Neural progenitor cell (in vitro differentiated cells): Measurements from ENCODE around the gene SH3D21. TPM values are rescaled to one million over a fixed set of nuclear protein-coding genes. Genes with fewer than 3 reads are reported as not detected.

Source experiments
- DNase-seq: peaks from one replicate; pipeline ENCODE4 v3.0.0-alpha.2; 2016; ENCODE audit warnings: low spot score
- H2AFZ ChIP-seq: fragments of 200-600 bp; sonication (generic); replicated peaks from 2 replicates; pipeline ENCODE4 v1.6.1; 2016; ENCODE audit warnings: antibody characterized with exemption
- H3F3A ChIP-seq: fragments of 200-600 bp; sonication (generic); 2 replicates; pipeline ENCODE4 v1.6.1; 2016; ENCODE audit warnings: antibody characterized with exemption, low read depth
- H3K27ac ChIP-seq: fragments of 200-600 bp; sonication (generic); 2 replicates; pipeline ENCODE4 v1.5.1; 2016; ENCODE audit warnings: mild to moderate bottlenecking
- H3K27me3 ChIP-seq: fragments of 200-600 bp; sonication (generic); 2 replicates; pipeline ENCODE4 v1.6.1; 2016; ENCODE audit warnings: mild to moderate bottlenecking, moderate library complexity
- H3K36me3 ChIP-seq: fragments of 200-600 bp; sonication (generic); 2 replicates; pipeline ENCODE4 v1.5.1; 2016
- H3K4me1 ChIP-seq: fragments of 200-600 bp; sonication (generic); 2 replicates; pipeline ENCODE4 v1.6.1; 2016; ENCODE audit warnings: mixed run types
- H3K4me2 ChIP-seq: fragments of 200-600 bp; sonication (generic); 2 replicates; pipeline ENCODE4 v1.6.1; 2016
- H3K4me3 ChIP-seq: fragments of 200-600 bp; sonication (generic); 2 replicates; pipeline ENCODE4 v1.5.1; 2016
- H3K79me2 ChIP-seq: fragments of 200-600 bp; sonication (generic); 2 replicates; pipeline ENCODE4 v1.6.1; 2016; ENCODE audit warnings: low read depth
- H3K9ac ChIP-seq: fragments of 200-600 bp; sonication (generic); 2 replicates; pipeline ENCODE4 v1.6.1; 2016
- H3K9me3 ChIP-seq: fragments of 200-600 bp; sonication (generic); 2 replicates; pipeline ENCODE4 v1.5.1; 2016; ENCODE audit warnings: low read depth
- H4K20me1 ChIP-seq: fragments of 200-600 bp; sonication (generic); 2 replicates; pipeline ENCODE4 v1.6.1; 2016; ENCODE audit warnings: low read depth
- H3K27ac Mint-ChIP-seq: 3 replicates; pipeline ENCODE4 v1.8.0; 2021; ENCODE audit warnings: mixed read lengths
- H3K27me3 Mint-ChIP-seq: 2 replicates; pipeline ENCODE4 v1.8.0; 2022; ENCODE audit warnings: low read depth, mild to moderate bottlenecking, inconsistent platforms, moderate library complexity, mixed read lengths; ENCODE audit not compliant: insufficient read depth
- H3K36me3 Mint-ChIP-seq: 3 replicates; pipeline ENCODE4 v1.8.0; 2021; ENCODE audit warnings: mixed read lengths
- H3K4me1 Mint-ChIP-seq: 3 replicates; pipeline ENCODE4 v1.8.0; 2021; ENCODE audit warnings: mixed read lengths
- H3K4me3 Mint-ChIP-seq: 3 replicates; pipeline ENCODE4 v1.8.0; 2021; ENCODE audit warnings: mild to moderate bottlenecking, moderate library complexity, mixed read lengths
- H3K9me3 Mint-ChIP-seq: 3 replicates; pipeline ENCODE4 v1.8.0; 2020; ENCODE audit warnings: mixed read lengths
- CTCF ChIP-seq: fragments of 200-600 bp; sonication (generic); IDR thresholded peaks from 2 replicates; pipeline ENCODE4 v1.5.1; 2017; ENCODE audit warnings: antibody characterized with exemption, mild to moderate bottlenecking
- EZH2 ChIP-seq: fragments of 200-600 bp; sonication (generic); IDR thresholded peaks from 2 replicates; pipeline ENCODE4 v1.6.1; 2017; ENCODE audit warnings: antibody characterized with exemption, mild to moderate bottlenecking, moderate library complexity
- EZH2phosphoT487 ChIP-seq: fragments of 200-600 bp; sonication (generic); IDR thresholded peaks from 2 replicates; pipeline ENCODE4 v1.6.1; 2017; ENCODE audit warnings: antibody characterized with exemption
- total RNA-seq: library from RNA; depleted of rRNA; stranded (reverse); fragments of >200 nt; gene quantifications from 2 replicates; pipeline ENCODE4 v1.2.3, GENCODE V29; 2015; ENCODE audit warnings: low replicate concordance

SH3D21 gene
- total RNA-seq, 1 donor from 2014 or later = 6.1 TPM

GRCh38 chr1:36273024-36273423 is 33.1 kb upstream of the SH3D21 start:
- H3K4me1 ChIP-seq = no peaks in the 10 kb centered on the region
- H3K4me2 ChIP-seq = no peak overlapping the region
- H3K9me3 ChIP-seq = no peaks in the 10 kb centered on the region
- no peaks in the 10 kb centered on the region for H3F3A ChIP-seq
- H3K4me3 ChIP-seq = no peak overlapping the region
- Mint-ChIP-seq H3K4me1 (no peaks in the 10 kb centered on the region), H3K27ac (no peak overlapping the region), H3K36me3 (peaks cover 20% of the 10 kb centered on the region), H3K4me3 (no peak overlapping the region), H3K27me3 (no peaks in the 10 kb centered on the region), H3K9me3 (no peaks in the 10 kb centered on the region)
- no peak overlapping the region for H3K27ac ChIP-seq
- H3K36me3 ChIP-seq = no peaks in the 10 kb centered on the region
- peaks cover 93% of the 10 kb centered on the region for H3K79me2 ChIP-seq
- TF ChIP-seq EZH2phosphoT487 = no peak
- TF ChIP-seq CTCF = no peak
- TF ChIP-seq EZH2 = no peak
- no peak for DNase-seq
- H3K27me3 ChIP-seq = no peaks in the 10 kb centered on the region
- H3K9ac ChIP-seq = no peak overlapping the region
- peaks cover 36% of the 10 kb centered on the region for H4K20me1 ChIP-seq
- no peak overlapping the region for H2AFZ ChIP-seq

GRCh38 chr1:36274201-36274600 is 32.0 kb upstream of the SH3D21 start:
- Mint-ChIP-seq H3K27me3 (no peaks in the 10 kb centered on the region), H3K9me3 (no peaks in the 10 kb centered on the region)
- H3K79me2 ChIP-seq = peaks cover 93% of the 10 kb centered on the region

GRCh38 chr1:36276688-36277087 is 29.5 kb upstream of the SH3D21 start:
- no peaks in the 10 kb centered on the region for H3K9me3 Mint-ChIP-seq
- Histone ChIP-seq H3K9me3 (no peaks in the 10 kb centered on the region), H3K36me3 (no peaks in the 10 kb centered on the region), H3K4me3 (no peak overlapping the region), H3K9ac (no peak overlapping the region), H4K20me1 (peaks cover 43% of the 10 kb centered on the region), H3K27ac (no peak overlapping the region), H3K4me2 (no peak overlapping the region), H3K4me1 (no peaks in the 10 kb centered on the region), H3F3A (no peaks in the 10 kb centered on the region), H3K27me3 (no peaks in the 10 kb centered on the region), H2AFZ (no peak overlapping the region), H3K79me2 (peaks cover 92% of the 10 kb centered on the region)
- no peak overlapping the region for H3K4me3 Mint-ChIP-seq
- no peak for DNase-seq
- no peak overlapping the region for H3K27ac Mint-ChIP-seq
- H3K36me3 Mint-ChIP-seq = peaks cover 13% of the 10 kb centered on the region
- peaks cover 3% of the 10 kb centered on the region for H3K4me1 Mint-ChIP-seq
- no peak for TF ChIP-seq CTCF
- no peak for TF ChIP-seq EZH2
- H3K27me3 Mint-ChIP-seq = no peaks in the 10 kb centered on the region

More at GRCh38 chr1:36274201-36274600, 32.0 kb upstream of the SH3D21 start:
- H4K20me1 ChIP-seq = peaks cover 33% of the 10 kb centered on the region
- H3K27ac ChIP-seq = no peak overlapping the region
- H3K4me3 ChIP-seq = no peak overlapping the region
- no peak overlapping the region for H3K27ac Mint-ChIP-seq
- no peaks in the 10 kb centered on the region for H3K4me1 Mint-ChIP-seq
- H2AFZ ChIP-seq = no peak overlapping the region
- H3K36me3 ChIP-seq = no peaks in the 10 kb centered on the region
- H3K9ac ChIP-seq = no peak overlapping the region
- H3K4me1 ChIP-seq = no peaks in the 10 kb centered on the region
- H3K4me2 ChIP-seq = no peak overlapping the region
- DNase-seq = no peak
- no peaks in the 10 kb centered on the region for H3K27me3 ChIP-seq
- no peak overlapping the region for H3K4me3 Mint-ChIP-seq
- H3K36me3 Mint-ChIP-seq = peaks cover 19% of the 10 kb centered on the region
- no peaks in the 10 kb centered on the region for H3F3A ChIP-seq
- H3K9me3 ChIP-seq = no peaks in the 10 kb centered on the region
- TF ChIP-seq CTCF (no peak), EZH2phosphoT487 (no peak), EZH2 (no peak)
